ENCODE results near the gene CTBP2.
"Not testable (repeated sequence)": the region's sequence is repeated elsewhere in the genome, so short reads cannot be mapped to it uniquely, and the experiment has no call there.

The CTBP2 gene

GRCh38 chr10:125087191-125087896 is 73.0 kb downstream of the CTBP2 start:
- DNase-seq (ENCODE audit: low read depth) = no peak

GRCh38 chr10:125086691-125087090 is 73.7 kb downstream of the CTBP2 start:
- no peak for DNase-seq (ENCODE audit: low read depth)

DNA sequence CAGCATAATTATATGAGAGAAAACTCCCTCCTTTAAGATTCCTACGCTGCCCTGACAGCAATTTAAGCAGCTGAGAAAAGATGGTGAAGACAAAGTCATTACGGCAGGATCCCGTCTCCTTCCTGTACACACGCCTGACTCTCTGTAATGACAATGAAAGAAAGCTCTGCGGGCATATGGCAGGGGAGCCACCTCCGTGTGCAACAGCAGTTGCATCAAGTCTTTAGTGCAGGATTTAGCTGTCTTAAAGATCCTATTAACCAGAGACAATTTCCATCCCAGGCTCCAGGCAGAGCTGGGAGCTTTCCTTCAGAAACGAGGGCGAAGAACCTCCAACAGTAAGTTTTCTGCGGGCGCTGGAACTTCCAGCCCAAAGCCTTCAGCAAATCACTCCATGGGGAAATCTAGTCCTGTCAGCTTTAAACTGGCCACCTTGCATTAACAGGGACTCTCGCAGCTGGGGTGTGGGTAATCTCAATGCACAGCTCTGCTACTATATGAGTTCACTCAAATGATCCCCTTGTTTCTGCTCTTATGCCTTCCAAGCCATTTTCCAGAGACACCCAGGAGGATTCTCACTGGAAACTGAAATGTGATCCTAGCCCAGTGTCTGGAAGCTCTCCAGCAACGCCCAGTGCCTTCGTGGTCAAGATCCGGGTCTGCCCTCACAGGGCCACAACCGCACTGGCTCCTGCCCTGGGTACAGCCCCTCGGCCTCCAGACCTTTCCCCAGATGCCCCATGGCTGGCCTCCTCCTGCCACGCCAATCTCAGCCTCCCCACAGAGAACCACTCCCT is 74.9 kb downstream of the CTBP2 start:
- DNase-seq (ENCODE audit: low read depth) = no peak

GRCh38 chr10:125084614-125085257 is 75.6 kb downstream of the CTBP2 start:
- no peak for DNase-seq (ENCODE audit: low read depth)

DNA sequence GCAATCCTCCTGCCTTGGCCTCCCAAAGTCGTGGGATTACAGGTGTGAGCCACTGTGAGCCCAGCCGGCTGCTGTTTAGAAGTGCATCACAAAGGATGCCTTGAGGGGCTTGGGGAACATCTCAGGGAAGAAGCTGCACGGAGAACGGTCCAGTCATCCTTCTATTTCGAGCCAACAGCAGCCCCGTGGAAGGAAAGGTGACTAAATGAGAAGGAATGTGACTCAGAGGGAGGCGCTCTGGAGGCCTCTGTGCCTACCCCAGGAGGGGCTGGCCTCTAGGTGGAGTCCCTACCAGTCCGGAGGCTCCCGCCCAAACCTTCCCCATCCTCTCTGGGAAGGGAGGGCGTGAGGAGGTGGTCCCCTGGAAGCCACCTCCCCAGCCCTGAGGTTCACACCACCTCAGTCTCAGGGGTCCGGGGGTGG is 76.2 kb downstream of the CTBP2 start:
- peak; percentile 83 for DNase-seq (ENCODE audit: low read depth)

- peak; percentile 45 for DNase-seq (ENCODE audit: low read depth)
Observed at GRCh38 chr10:125083576-125083920, 76.8 kb downstream of the CTBP2 start.

- DNase-seq (ENCODE audit: low read depth) = no peak
Observed at GRCh38 chr10:125082881-125083575, 77.3 kb downstream of the CTBP2 start.

DNA sequence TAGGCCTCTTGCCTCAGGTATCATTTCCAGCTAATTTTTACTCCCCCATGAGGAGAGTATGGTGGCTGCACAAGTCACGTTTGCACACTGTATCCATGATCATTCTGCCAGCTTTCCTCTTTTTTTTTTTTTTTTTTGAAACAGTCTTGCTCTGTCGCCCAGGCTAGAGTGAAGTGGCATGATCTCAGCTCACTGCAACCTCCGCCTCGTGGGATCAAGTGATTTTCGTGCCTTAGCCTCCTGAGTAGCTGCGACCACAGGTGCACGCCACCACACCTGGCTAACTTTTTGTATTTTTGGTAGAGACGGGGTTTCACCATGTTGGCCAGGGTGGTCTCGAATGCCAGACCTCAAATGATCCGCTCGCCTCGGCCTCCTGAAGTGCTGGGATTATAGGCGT is 77.9 kb downstream of the CTBP2 start:
- not testable (repeated sequence) for DNase-seq (ENCODE audit: low read depth)

DNA sequence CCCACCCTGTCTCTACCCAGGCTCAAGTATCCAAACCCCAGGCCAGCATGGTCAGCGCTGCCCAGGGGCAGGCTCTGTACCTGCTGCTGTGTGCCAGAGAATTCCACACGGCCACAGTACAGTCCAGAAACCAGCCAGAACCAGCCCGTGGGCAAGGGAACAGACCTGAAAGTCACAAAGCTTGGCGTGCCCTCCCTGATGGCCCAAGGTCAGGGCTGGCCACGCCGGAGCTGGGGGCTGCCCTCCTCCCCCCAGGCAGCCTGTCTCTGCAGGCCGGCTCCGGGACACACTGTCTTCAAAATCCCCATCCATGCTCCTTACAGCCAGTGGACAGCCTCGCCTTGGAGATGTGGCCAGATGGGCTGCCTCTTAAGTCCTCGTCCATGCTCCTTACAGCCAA is 78.4 kb downstream of the CTBP2 start:
- no peak for DNase-seq (ENCODE audit: low read depth)

GRCh38 chr10:125080984-125081383 is 79.4 kb downstream of the CTBP2 start:
- DNase-seq (ENCODE audit: low read depth) = no peak

GRCh38 chr10:125080296-125080695 is 80.1 kb downstream of the CTBP2 start:
- DNase-seq (ENCODE audit: low read depth) = no peak

DNA sequence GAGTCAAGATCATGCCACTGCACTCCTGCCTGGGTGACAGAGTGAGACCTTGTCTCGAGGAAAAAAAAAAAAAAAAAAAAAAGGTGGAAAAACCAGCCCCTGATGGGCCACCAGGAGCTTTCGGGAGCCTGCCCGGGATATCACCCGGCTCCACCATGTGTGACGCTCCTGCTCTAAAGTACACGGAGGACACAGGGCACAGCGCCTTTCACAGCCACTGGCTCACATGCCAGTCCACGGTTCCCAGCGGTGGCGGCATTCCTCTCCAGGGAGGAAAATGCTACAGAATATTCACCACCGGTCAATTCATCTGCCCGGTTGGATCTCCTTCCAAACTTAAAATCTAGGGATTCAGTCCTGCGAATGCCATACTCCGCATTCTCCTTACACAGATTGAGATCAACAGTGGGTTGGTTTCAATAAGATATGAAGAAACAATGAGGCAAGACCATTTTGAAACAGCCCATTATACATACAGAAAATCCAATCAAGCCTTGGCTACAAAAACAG is 81.2 kb downstream of the CTBP2 start:
- no peak for DNase-seq (ENCODE audit: low read depth)

- DNase-seq (ENCODE audit: low read depth) = no peak
Observed at GRCh38 chr10:125076891-125077541, 83.3 kb downstream of the CTBP2 start.

DNA sequence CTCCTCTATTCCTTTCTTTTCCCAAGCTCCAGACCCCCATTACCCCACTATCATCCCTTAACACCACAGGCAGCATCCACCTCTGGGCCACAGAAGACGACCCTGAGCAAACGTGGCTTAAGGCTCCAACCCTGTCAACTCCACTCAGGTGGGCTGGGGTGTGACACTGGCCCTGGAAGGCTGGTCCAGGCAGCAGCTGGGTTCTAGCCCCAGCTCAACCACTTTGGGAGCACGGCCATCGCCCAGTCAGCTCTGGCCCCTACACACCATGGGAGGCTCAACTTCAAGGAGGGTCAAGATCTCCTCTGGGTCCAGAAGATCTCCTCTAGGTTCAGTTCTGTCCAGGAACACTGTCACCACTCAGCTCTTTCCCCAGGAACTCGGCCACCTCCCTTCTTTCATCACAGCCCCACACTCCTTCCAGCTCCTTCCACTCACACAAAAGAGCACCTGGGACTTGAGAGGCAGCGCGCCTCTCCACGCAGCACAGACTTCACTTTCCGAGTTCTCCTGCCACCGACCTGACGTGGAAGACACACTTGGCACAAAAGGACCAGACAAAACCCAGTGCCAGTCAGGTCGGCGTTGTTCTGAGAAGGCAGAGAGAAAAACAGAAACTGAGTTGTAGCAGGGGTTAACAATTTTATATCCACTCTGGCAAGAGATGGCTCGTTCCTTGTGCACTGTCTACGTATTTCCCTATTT is 84.1 kb downstream of the CTBP2 start:
- DNase-seq (ENCODE audit: low read depth) = no peak

- no peak for DNase-seq (ENCODE audit: low read depth)
Observed at GRCh38 chr10:125073996-125074395, 86.4 kb downstream of the CTBP2 start.

GRCh38 chr10:125072794-125073193 is 87.6 kb downstream of the CTBP2 start:
- no peak for DNase-seq (ENCODE audit: low read depth)

GRCh38 chr10:125071008-125071407 is 89.4 kb downstream of the CTBP2 start:
- no peak for DNase-seq (ENCODE audit: low read depth)

DNA sequence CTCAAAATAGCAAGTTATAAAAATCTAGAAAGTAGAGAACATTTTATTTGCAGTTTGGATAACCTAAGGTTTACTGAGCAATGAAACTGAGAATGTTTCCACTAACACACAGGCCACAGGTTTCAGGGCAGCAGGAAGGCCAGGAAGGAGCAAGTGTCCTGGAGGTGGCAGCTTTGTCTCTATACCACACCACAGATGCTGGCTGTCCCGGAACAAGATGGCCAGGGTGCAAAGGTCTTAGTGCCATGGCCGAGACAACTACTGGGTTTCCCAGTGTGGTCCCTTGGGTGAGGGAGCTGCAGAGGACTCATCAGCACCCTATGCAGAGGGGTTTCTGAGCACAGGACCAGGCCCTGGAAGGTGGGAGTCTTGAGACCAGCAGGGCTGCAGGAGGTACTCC is 92.0 kb downstream of the CTBP2 start:
- no peak for DNase-seq (ENCODE audit: low read depth)

GRCh38 chr10:125067764-125068163 is 92.6 kb downstream of the CTBP2 start:
- DNase-seq (ENCODE audit: low read depth) = no peak

GRCh38 chr10:125066764-125067450 is 93.5 kb downstream of the CTBP2 start:
- DNase-seq (ENCODE audit: low read depth) = no peak

Measured in non-pigmented ciliary epithelial cell (primary cell).